HepG2 (cell line): ENCODE measurements around the gene SNX24. TPM values are rescaled to one million over a fixed set of nuclear protein-coding genes. Genes with fewer than 3 reads are reported as not detected.
A peak's percentile ranks its signal among the peaks of the same experiment; 100 is the strongest.

Experiments used
- ARHGAP35 ChIP-seq: sonication (generic); formaldehyde crosslinking; IDR thresholded peaks from 2 replicates; pipeline ENCODE4 v1.9.0; 2022; ENCODE audit warnings: mild to moderate bottlenecking, inconsistent platforms, moderate library complexity, missing genetic modification reagents, borderline replicate concordance
- ATF7 ChIP-seq, 2 experiments: fragments of 450-650 bp in 1 of 2; sonication (generic) in 1 of 2; formaldehyde crosslinking in 1 of 2; IDR thresholded peaks; 2 replicates each; pipeline versions ENCODE4 v1.4.0 to v1.6.1; 2016 to 2020; ENCODE audit warnings: antibody characterized with exemption in 1 of 2, mild to moderate bottlenecking in 1 of 2, missing genetic modification reagents in 1 of 2
- CCDC6 ChIP-seq: sonication (generic); formaldehyde crosslinking; IDR thresholded peaks from 2 replicates; pipeline ENCODE4 v1.8.1; 2022; ENCODE audit warnings: mild to moderate bottlenecking, missing genetic modification reagents, moderate library complexity
- FOXO4 ChIP-seq: sonication (generic); formaldehyde crosslinking; conservative IDR thresholded peaks from 2 replicates; pipeline ENCODE4 v1.8.1; 2023; ENCODE audit warnings: missing genetic modification reagents
- HMGXB3 ChIP-seq: sonication (generic); formaldehyde crosslinking; IDR thresholded peaks from 2 replicates; pipeline ENCODE4 v1.4.0; 2020; ENCODE audit warnings: missing genetic modification reagents, borderline replicate concordance
- KMT2B ChIP-seq: IDR thresholded peaks from 2 replicates; pipeline ENCODE4 v1.6.1; 2016; ENCODE audit warnings: missing genetic modification reagents, missing compliant biosample characterization
- MAFF ChIP-seq: IDR thresholded peaks from 2 replicates; pipeline ENCODE4 v1.6.1; 2011; ENCODE audit warnings: low read depth, low read length, improper control_type of control experiment
- MTA3 ChIP-seq: sonication (generic); formaldehyde crosslinking; IDR thresholded peaks from 2 replicates; pipeline ENCODE4 v1.4.0; 2020; ENCODE audit warnings: missing genetic modification reagents
- MXD3 ChIP-seq: IDR thresholded peaks from 2 replicates; pipeline ENCODE4 v1.6.1; 2016; ENCODE audit warnings: mild to moderate bottlenecking, missing biosample characterization, missing genetic modification reagents
- NR2F6 ChIP-seq, 2 experiments: IDR thresholded peaks; 2 replicates each; pipeline ENCODE4 v1.6.1; 2016; ENCODE audit warnings: antibody characterized with exemption in 1 of 2, mild to moderate bottlenecking in 1 of 2
- RXRA ChIP-seq: sonication (generic); formaldehyde crosslinking; IDR thresholded peaks from 2 replicates; pipeline ENCODE4 v1.5.1; 2020; ENCODE audit warnings: missing genetic modification reagents
- ZEB1 ChIP-seq: IDR thresholded peaks from 2 replicates; pipeline ENCODE4 v1.6.1; 2012; ENCODE audit warnings: mild to moderate bottlenecking, low read depth, inconsistent platforms; ENCODE audit not compliant: insufficient replicate concordance
- ZNF230 ChIP-seq: sonication (generic); formaldehyde crosslinking; IDR thresholded peaks from 2 replicates; pipeline ENCODE4 v1.4.0; 2020; ENCODE audit warnings: mild to moderate bottlenecking, missing genetic modification reagents
- ZNF589 ChIP-seq: sonication (generic); formaldehyde crosslinking; conservative IDR thresholded peaks from 2 replicates; pipeline ENCODE4 v1.8.0; 2022; ENCODE audit warnings: mild to moderate bottlenecking, moderate library complexity, missing genetic modification reagents
- ZNF761 ChIP-seq: sonication (generic); formaldehyde crosslinking; conservative IDR thresholded peaks from 2 replicates; pipeline ENCODE4 v1.4.0; 2020; ENCODE audit warnings: mild to moderate bottlenecking, missing genetic modification reagents
- ZNF777 ChIP-seq: sonication (generic); formaldehyde crosslinking; IDR thresholded peaks from 2 replicates; pipeline ENCODE4 v1.4.0; 2020; ENCODE audit warnings: missing genetic modification reagents
- ZNF816 ChIP-seq: sonication (generic); formaldehyde crosslinking; IDR thresholded peaks from 2 replicates; pipeline ENCODE4 v1.8.0; 2022; ENCODE audit warnings: missing genetic modification reagents, mild to moderate bottlenecking, borderline replicate concordance
- polyA plus RNA-seq, 8 experiments: library from polyadenylated mRNA; depleted of rRNA in 3 of 8; stranded (reverse) in 7 of 8; unstranded in 1 of 8; fragments of >200 nt; fragmentation: Illumina TruSeq in 4 of 8; extraction: Trizol in 4 of 8; gene quantifications; 2 replicates each; pipeline versions ENCODE4 v1.2.1 to v1.2.3, GENCODE V29; 2011 to 2016; ENCODE audit warnings: low read depth in 4 of 8, missing spikeins in 1 of 8, mixed read lengths in 1 of 8; ENCODE audit not compliant: insufficient read depth in 1 of 8
- total RNA-seq, 5 experiments: library from RNA; depleted of rRNA; stranded (reverse); fragments of >200 nt; fragmentation: Illumina TruSeq; extraction: Trizol; gene quantifications; 2 replicates each; pipeline ENCODE4 v1.2.3, GENCODE V29; 2016; ENCODE audit warnings: low read depth in 1 of 5

SNX24 gene
- total and polyA plus RNA-seq, 2 of the 13 experiments (the other 11 are each of a cell fraction or from before 2014, with no cell fraction given): 7.2 to 23.7 TPM

- peak; percentile 90; the same call in 1 of the 2 replicates for TF ChIP-seq ZNF777
- TF ChIP-seq ZNF589 (CRISPR knock-in tag): no peak
- TF ChIP-seq CCDC6 (CRISPR knock-in tag): no peak
- TF ChIP-seq RXRA (CRISPR knock-in tag): 0 out of 2 replicates have a peak, but pooled peaks have one; percentile 3
- TF ChIP-seq ZNF230 (CRISPR knock-in tag): 0 out of 2 replicates have a peak, but pooled peaks have one; percentile 13
- 0 out of 2 replicates have a peak, but pooled peaks have one; percentile 69 for TF ChIP-seq FOXO4 (CRISPR knock-in tag)
- TF ChIP-seq MTA3 (CRISPR knock-in tag): no peak
- 0 out of 2 replicates have a peak, but pooled peaks have one; percentile 32 for TF ChIP-seq ZNF761 (CRISPR knock-in tag)
- TF ChIP-seq ZNF816 (CRISPR knock-in tag): no peak
- no peak for TF ChIP-seq ATF7 (IDR thresholded peaks at IDR 0.05)
- 0 out of 2 replicates have a peak, but pooled peaks have one; percentile 7 for TF ChIP-seq ATF7 (CRISPR knock-in tag; IDR thresholded peaks at IDR 0.05)
- TF ChIP-seq NR2F6 (IDR thresholded peaks at IDR 0.05): no peak; the same call in 1 of the 2 replicates
- no peak for TF ChIP-seq NR2F6 (CRISPR knock-in tag; IDR thresholded peaks at IDR 0.05)
- TF ChIP-seq MXD3: peak; percentile 15; the same call in 1 of the 2 replicates
- 0 out of 2 replicates have a peak, but pooled peaks have one; percentile 16 for TF ChIP-seq HMGXB3 (CRISPR knock-in tag)
- TF ChIP-seq MAFF: no peak
- TF ChIP-seq KMT2B (CRISPR knock-in tag): 0 out of 2 replicates have a peak, but pooled peaks have one; percentile 34
- peak; percentile 34 for TF ChIP-seq ZEB1
- TF ChIP-seq ARHGAP35 (CRISPR knock-in tag): no peak
- TF ChIP-seq, all 625 proteins: peak for 18
Measured at GRCh38 chr5:122844910-122845228, 544 bp upstream of the SNX24 start (continued).
